ENCODE measurements around the gene RPL7A.

GRCh38 chr9:133342570-133342969 lies 5.4 kb upstream of the RPL7A start:
- TF ChIP-seq, protein P1, sequence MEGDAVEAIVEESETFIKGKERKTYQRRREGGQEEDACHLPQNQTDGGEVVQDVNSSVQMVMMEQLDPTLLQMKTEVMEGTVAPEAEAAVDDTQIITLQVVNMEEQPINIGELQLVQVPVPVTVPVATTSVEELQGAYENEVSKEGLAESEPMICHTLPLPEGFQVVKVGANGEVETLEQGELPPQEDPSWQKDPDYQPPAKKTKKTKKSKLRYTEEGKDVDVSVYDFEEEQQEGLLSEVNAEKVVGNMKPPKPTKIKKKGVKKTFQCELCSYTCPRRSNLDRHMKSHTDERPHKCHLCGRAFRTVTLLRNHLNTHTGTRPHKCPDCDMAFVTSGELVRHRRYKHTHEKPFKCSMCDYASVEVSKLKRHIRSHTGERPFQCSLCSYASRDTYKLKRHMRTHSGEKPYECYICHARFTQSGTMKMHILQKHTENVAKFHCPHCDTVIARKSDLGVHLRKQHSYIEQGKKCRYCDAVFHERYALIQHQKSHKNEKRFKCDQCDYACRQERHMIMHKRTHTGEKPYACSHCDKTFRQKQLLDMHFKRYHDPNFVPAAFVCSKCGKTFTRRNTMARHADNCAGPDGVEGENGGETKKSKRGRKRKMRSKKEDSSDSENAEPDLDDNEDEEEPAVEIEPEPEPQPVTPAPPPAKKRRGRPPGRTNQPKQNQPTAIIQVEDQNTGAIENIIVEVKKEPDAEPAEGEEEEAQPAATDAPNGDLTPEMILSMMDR (IDR thresholded peaks at IDR 0.05): no peak
- TF ChIP-seq POLR2AphosphoS5 (IDR thresholded peaks at IDR 0.05): no peak
- no peak for TF ChIP-seq POLR2A (IDR thresholded peaks at IDR 0.05)
